CD4-positive, alpha-beta T cell treated with Interleukin-17A for 1 hour (primary cell): Measurements from ENCODE around the gene TBC1D8.

Experiments
- DNase-seq: peaks from one replicate; pipeline ENCODE4 v3.0.0-alpha.2; 2020

Gene TBC1D8

GRCh38 chr2:101111262-101111838, 39.8 kb downstream of the TBC1D8 start:
- no peak for DNase-seq

- DNase-seq = no peak
These were observed 41.6 kb downstream of the TBC1D8 start for GRCh38 chr2:101109451-101110118.

GRCh38 chr2:101108357-101108756, 42.8 kb downstream of the TBC1D8 start:
- no peak for DNase-seq

GRCh38 chr2:101107241-101107640, 43.9 kb downstream of the TBC1D8 start:
- no peak for DNase-seq

GRCh38 chr2:101106453-101107181, 44.6 kb downstream of the TBC1D8 start:
- DNase-seq = no peak

GRCh38 chr2:101105654-101106053, 45.5 kb downstream of the TBC1D8 start:
- DNase-seq = no peak

- no peak for DNase-seq
These were observed 53.5 kb downstream of the TBC1D8 start for GRCh38 chr2:101097638-101098037.

- DNase-seq = no peak
These were observed 54.5 kb downstream of the TBC1D8 start for GRCh38 chr2:101096619-101097142.

GRCh38 chr2:101094351-101094750, 56.8 kb downstream of the TBC1D8 start:
- DNase-seq = no peak

- DNase-seq = no peak
These were observed 61.0 kb downstream of the TBC1D8 start for GRCh38 chr2:101089942-101090799.

GRCh38 chr2:101089419-101089818, 61.8 kb downstream of the TBC1D8 start:
- DNase-seq = no peak

- no peak for DNase-seq
These were observed 63.5 kb downstream of the TBC1D8 start for GRCh38 chr2:101087638-101088037.

- no peak for DNase-seq
These were observed 67.6 kb downstream of the TBC1D8 start for GRCh38 chr2:101083613-101084012.

GRCh38 chr2:101082998-101083397, 68.2 kb downstream of the TBC1D8 start:
- no peak for DNase-seq

- no peak for DNase-seq
These were observed 69.7 kb downstream of the TBC1D8 start for GRCh38 chr2:101081375-101081907.

GRCh38 chr2:101080211-101081068, 70.7 kb downstream of the TBC1D8 start:
- no peak for DNase-seq

GRCh38 chr2:101076581-101076980, 74.6 kb downstream of the TBC1D8 start:
- no peak for DNase-seq

GRCh38 chr2:101064868-101065549, 86.2 kb downstream of the TBC1D8 start:
- DNase-seq = no peak

GRCh38 chr2:101064505-101064867, 86.7 kb downstream of the TBC1D8 start:
- DNase-seq = no peak

- no peak for DNase-seq
These were observed 87.1 kb downstream of the TBC1D8 start for GRCh38 chr2:101064125-101064502.
